IPS-NIHi7 (cell line): Measurements from ENCODE around the gene IGF1R.
"Not testable (repeated sequence)": the region's sequence is repeated elsewhere in the genome, so short reads cannot be mapped to it uniquely, and the experiment has no call there.

ENCODE experiments used
- DNase-seq: peaks from one replicate; pipeline ENCODE4 v3.0.0; 2012; ENCODE audit warnings: mixed read lengths; ENCODE audit errors: extremely low spot score

The IGF1R gene

GRCh38 chr15:98994892-98995291 is 346.6 kb downstream of the IGF1R start:
- no peak for DNase-seq

- no peak for DNase-seq
These were observed 347.8 kb downstream of the IGF1R start for GRCh38 chr15:98996169-98996568.

- no peak for DNase-seq
These were observed 348.3 kb downstream of the IGF1R start for GRCh38 chr15:98996624-98997023.

GRCh38 chr15:98997312-98997711 is 349.0 kb downstream of the IGF1R start:
- DNase-seq: no peak

GRCh38 chr15:98997755-98998154 is 349.4 kb downstream of the IGF1R start:
- DNase-seq: no peak

GRCh38 chr15:98998279-98998678 is 349.9 kb downstream of the IGF1R start:
- DNase-seq: no peak

- DNase-seq: no peak
These were observed 350.9 kb downstream of the IGF1R start for GRCh38 chr15:98999233-98999632.

GRCh38 chr15:99002226-99002625 is 353.9 kb downstream of the IGF1R start:
- no peak for DNase-seq

- not testable (repeated sequence) for DNase-seq
These were observed 355.0 kb downstream of the IGF1R start for GRCh38 chr15:99003317-99003716.

- DNase-seq: not testable (repeated sequence)
These were observed 356.9 kb downstream of the IGF1R start for GRCh38 chr15:99004998-99005974.

- DNase-seq: no peak
These were observed 357.8 kb downstream of the IGF1R start for GRCh38 chr15:99006146-99006545.

- DNase-seq: no peak
These were observed 358.7 kb downstream of the IGF1R start for GRCh38 chr15:99006904-99007495.

GRCh38 chr15:99009741-99010330 is 361.5 kb downstream of the IGF1R start:
- no peak for DNase-seq

GRCh38 chr15:99010768-99011167 is 362.4 kb downstream of the IGF1R start:
- DNase-seq: no peak
